Loucy (cell line): ENCODE measurements around the gene FGF11.

ENCODE experiments used
- H2AFZ ChIP-seq: fragments of 200-600 bp; sonication (generic); 2 replicates; pipeline ENCODE4 v1.6.0; 2016; ENCODE audit warnings: antibody characterized with exemption, mild to moderate bottlenecking, low read length, moderate library complexity
- H3F3A ChIP-seq: fragments of 200-600 bp; 2 replicates; pipeline ENCODE4 v1.6.0; 2016; ENCODE audit warnings: antibody characterized with exemption, low read depth, mild to moderate bottlenecking
- H3K27me3 ChIP-seq: fragments of 200-600 bp; sonication (generic); 2 replicates; pipeline ENCODE4 v1.6.1; 2014; ENCODE audit warnings: low read length, mild to moderate bottlenecking; ENCODE audit not compliant: insufficient read depth, poor library complexity, severe bottlenecking
- H3K36me3 ChIP-seq: fragments of 200-600 bp; sonication (generic); 2 replicates; pipeline ENCODE4 v1.6.1; 2016; ENCODE audit warnings: low read length; ENCODE audit not compliant: insufficient read depth
- H3K4me1 ChIP-seq: fragments of 200-600 bp; sonication (generic); 2 replicates; pipeline ENCODE4 v1.5.1; 2014; ENCODE audit warnings: low read length, mild to moderate bottlenecking; ENCODE audit not compliant: insufficient read depth, poor library complexity, severe bottlenecking
- H3K4me2 ChIP-seq: fragments of 200-600 bp; sonication (generic); 2 replicates; pipeline ENCODE4 v1.6.0; 2014; ENCODE audit warnings: antibody characterized with exemption, low read length, low read depth, mild to moderate bottlenecking; ENCODE audit not compliant: poor library complexity, severe bottlenecking
- H3K4me3 ChIP-seq: fragments of 200-600 bp; sonication (generic); 2 replicates; pipeline ENCODE4 v1.5.1; 2014; ENCODE audit warnings: low read length, mild to moderate bottlenecking, mixed read lengths; ENCODE audit not compliant: poor library complexity, severe bottlenecking
- H3K79me2 ChIP-seq: fragments of 200-600 bp; sonication (generic); 2 replicates; pipeline ENCODE4 v1.6.1; 2014; ENCODE audit warnings: low read length; ENCODE audit not compliant: insufficient read depth
- H3K9ac ChIP-seq: fragments of 200-600 bp; sonication (generic); 2 replicates; pipeline ENCODE4 v1.6.0; 2014; ENCODE audit warnings: mild to moderate bottlenecking, low read depth, low read length, moderate library complexity; ENCODE audit not compliant: poor library complexity, severe bottlenecking
- H3K9me2 ChIP-seq: fragments of 200-600 bp; sonication (generic); replicated peaks from 2 replicates; pipeline ENCODE4 v1.6.1; 2016; ENCODE audit warnings: low read depth, low read length, mixed read lengths
- H3K9me3 ChIP-seq: fragments of 200-600 bp; sonication (generic); 2 replicates; pipeline ENCODE4 v1.6.1; 2014; ENCODE audit warnings: mild to moderate bottlenecking, antibody characterized with exemption, low read length, low read depth; ENCODE audit not compliant: insufficient read depth
- H4K20me1 ChIP-seq: fragments of 200-600 bp; sonication (generic); 2 replicates; pipeline ENCODE4 v1.6.0; 2014; ENCODE audit warnings: antibody characterized with exemption, low read length, mild to moderate bottlenecking; ENCODE audit not compliant: insufficient read depth, poor library complexity, severe bottlenecking
- EZH2phosphoT487 ChIP-seq: fragments of 200-600 bp; IDR thresholded peaks from 2 replicates; pipeline ENCODE4 v1.6.1; 2018; ENCODE audit warnings: antibody characterized with exemption, mild to moderate bottlenecking, moderate library complexity, borderline replicate concordance
- TF ChIP-seq, protein P1 (sequence below): fragments of 200-600 bp; sonication (generic); conservative IDR thresholded peaks from 2 replicates; pipeline ENCODE4 v1.5.1; 2014; ENCODE audit warnings: mild to moderate bottlenecking, antibody characterized with exemption, low read length

The FGF11 gene

GRCh38 chr17:7460850-7461660 is 21.7 kb downstream of the FGF11 start:
- peaks cover 11% of the 10 kb centered on the region for H3K4me1 ChIP-seq
- H4K20me1 ChIP-seq: no peaks in the 10 kb centered on the region
- TF ChIP-seq, protein P1, sequence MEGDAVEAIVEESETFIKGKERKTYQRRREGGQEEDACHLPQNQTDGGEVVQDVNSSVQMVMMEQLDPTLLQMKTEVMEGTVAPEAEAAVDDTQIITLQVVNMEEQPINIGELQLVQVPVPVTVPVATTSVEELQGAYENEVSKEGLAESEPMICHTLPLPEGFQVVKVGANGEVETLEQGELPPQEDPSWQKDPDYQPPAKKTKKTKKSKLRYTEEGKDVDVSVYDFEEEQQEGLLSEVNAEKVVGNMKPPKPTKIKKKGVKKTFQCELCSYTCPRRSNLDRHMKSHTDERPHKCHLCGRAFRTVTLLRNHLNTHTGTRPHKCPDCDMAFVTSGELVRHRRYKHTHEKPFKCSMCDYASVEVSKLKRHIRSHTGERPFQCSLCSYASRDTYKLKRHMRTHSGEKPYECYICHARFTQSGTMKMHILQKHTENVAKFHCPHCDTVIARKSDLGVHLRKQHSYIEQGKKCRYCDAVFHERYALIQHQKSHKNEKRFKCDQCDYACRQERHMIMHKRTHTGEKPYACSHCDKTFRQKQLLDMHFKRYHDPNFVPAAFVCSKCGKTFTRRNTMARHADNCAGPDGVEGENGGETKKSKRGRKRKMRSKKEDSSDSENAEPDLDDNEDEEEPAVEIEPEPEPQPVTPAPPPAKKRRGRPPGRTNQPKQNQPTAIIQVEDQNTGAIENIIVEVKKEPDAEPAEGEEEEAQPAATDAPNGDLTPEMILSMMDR: no peak
- no peak for TF ChIP-seq EZH2phosphoT487
- H3K79me2 ChIP-seq: peaks cover 4% of the 10 kb centered on the region; the same call in 1 of the 2 replicates
- no peak overlapping the region for H2AFZ ChIP-seq
- no peaks in the 10 kb centered on the region for H3K27me3 ChIP-seq
- peaks cover 4% of the 10 kb centered on the region; the same call in 1 of the 2 replicates for H3F3A ChIP-seq
- no peak overlapping the region for H3K4me3 ChIP-seq
- H3K9ac ChIP-seq: no peak overlapping the region
- H3K36me3 ChIP-seq: peaks cover 13% of the 10 kb centered on the region; the same call in 1 of the 2 replicates
- H3K9me2 ChIP-seq: no peaks in the 10 kb centered on the region
- H3K4me2 ChIP-seq: no peak overlapping the region
- no peaks in the 10 kb centered on the region for H3K9me3 ChIP-seq

- H3K4me1 ChIP-seq: peaks cover 8% of the 10 kb centered on the region
- H2AFZ ChIP-seq: no peak overlapping the region
- H3K4me3 ChIP-seq: no peak overlapping the region
- H3K9me2 ChIP-seq: no peaks in the 10 kb centered on the region
- H4K20me1 ChIP-seq: peaks cover 3% of the 10 kb centered on the region
- TF ChIP-seq EZH2phosphoT487: no peak
- TF ChIP-seq, protein P1: no peak
- no peaks in the 10 kb centered on the region for H3K9me3 ChIP-seq
- no peak overlapping the region for H3K9ac ChIP-seq
- H3K4me2 ChIP-seq: no peak overlapping the region
- peaks cover 4% of the 10 kb centered on the region; the same call in 1 of the 2 replicates for H3F3A ChIP-seq
- H3K36me3 ChIP-seq: peaks cover 13% of the 10 kb centered on the region; the same call in 1 of the 2 replicates
- H3K79me2 ChIP-seq: peaks cover 2% of the 10 kb centered on the region; the same call in 1 of the 2 replicates
- no peaks in the 10 kb centered on the region for H3K27me3 ChIP-seq
Measured at GRCh38 chr17:7462474-7463371, 23.4 kb downstream of the FGF11 start.

GRCh38 chr17:7463372-7463846 is 24.1 kb downstream of the FGF11 start:
- peaks cover 13% of the 10 kb centered on the region; the same call in 1 of the 2 replicates for H3K36me3 ChIP-seq

More at GRCh38 chr17:7463372-7463846, 24.1 kb downstream of the FGF11 start:
- H3F3A ChIP-seq: peaks cover 4% of the 10 kb centered on the region; the same call in 1 of the 2 replicates
- no peaks in the 10 kb centered on the region for H3K9me3 ChIP-seq
- no peak overlapping the region for H3K4me3 ChIP-seq
- no peak overlapping the region for H3K9ac ChIP-seq
- H3K9me2 ChIP-seq: no peaks in the 10 kb centered on the region
- TF ChIP-seq, protein P1: no peak
- TF ChIP-seq EZH2phosphoT487: no peak
- H2AFZ ChIP-seq: no peak overlapping the region
- 0 out of 2 replicates have a peak, but pooled peaks cover 3% of the 10 kb centered on the region for H3K79me2 ChIP-seq
- H3K4me1 ChIP-seq: peaks cover 9% of the 10 kb centered on the region
- H4K20me1 ChIP-seq: peaks cover 3% of the 10 kb centered on the region
- no peaks in the 10 kb centered on the region for H3K27me3 ChIP-seq
- no peak overlapping the region for H3K4me2 ChIP-seq
